ENCODE measurements around the gene BBS1.

Gene BBS1

DNA sequence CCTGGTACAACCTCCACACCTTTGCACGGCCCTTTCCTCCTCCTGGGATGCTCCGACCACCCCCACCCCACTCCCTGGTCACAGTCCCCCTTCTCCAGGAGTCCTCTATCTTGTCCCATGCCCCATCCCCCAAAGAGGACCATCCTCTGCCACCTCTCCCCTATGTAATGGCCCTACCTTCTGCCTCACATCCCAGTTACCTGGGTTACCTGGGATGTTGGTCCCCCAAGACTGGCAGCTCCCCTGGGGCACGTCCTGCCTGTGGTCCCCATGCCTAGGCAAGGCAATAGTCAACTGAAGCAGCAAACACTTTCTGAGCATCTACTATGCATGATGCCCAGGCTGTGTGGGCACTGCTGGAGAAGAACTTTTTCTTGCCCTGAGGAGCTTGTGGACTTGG, 45.0 kb downstream of the BBS1 start:
- DNase-seq = no peak

DNA sequence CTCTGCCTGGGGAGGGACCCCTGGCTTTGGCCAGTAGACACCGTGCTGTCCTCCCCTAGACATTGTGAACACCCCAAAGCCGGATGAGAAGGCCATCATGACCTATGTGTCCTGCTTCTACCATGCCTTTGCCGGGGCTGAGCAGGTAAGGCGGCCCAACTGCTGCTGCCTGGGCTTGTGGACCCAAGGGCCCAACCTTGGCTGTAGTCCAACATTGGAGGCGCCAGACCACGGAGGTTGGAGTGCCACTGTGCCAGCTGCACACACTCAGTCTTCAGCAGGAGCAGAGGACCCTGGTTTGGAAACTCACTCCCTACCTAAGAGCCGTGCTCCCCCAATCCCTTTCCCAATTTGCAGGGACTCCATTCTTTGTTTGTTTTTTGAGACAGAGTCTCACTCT, 45.7 kb downstream of the BBS1 start:
- DNase-seq = no peak

DNA sequence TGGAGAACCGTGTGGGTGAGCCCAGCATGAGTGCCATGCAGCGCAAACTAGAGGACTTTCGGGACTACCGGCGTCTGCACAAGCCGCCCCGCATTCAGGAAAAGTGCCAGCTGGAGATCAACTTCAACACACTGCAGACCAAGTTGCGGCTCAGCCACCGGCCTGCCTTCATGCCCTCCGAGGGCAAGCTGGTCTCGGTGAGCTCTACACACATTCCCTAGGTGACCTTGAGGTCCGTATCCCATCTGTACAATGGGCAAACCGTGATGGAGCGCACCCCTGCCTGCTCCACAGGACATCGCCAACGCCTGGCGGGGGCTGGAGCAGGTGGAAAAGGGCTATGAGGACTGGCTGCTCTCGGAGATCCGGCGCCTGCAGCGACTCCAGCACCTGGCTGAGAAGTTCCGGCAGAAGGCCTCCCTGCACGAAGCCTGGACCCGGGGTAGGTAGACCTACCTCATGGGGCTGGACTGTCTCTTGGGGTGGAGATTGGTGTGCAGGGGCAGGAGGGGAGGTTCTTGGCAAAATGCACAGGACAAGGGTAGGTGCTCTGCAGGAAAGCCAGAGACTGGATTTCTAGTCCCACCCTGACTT, 47.4 kb downstream of the BBS1 start:
- no peak for DNase-seq

DNA sequence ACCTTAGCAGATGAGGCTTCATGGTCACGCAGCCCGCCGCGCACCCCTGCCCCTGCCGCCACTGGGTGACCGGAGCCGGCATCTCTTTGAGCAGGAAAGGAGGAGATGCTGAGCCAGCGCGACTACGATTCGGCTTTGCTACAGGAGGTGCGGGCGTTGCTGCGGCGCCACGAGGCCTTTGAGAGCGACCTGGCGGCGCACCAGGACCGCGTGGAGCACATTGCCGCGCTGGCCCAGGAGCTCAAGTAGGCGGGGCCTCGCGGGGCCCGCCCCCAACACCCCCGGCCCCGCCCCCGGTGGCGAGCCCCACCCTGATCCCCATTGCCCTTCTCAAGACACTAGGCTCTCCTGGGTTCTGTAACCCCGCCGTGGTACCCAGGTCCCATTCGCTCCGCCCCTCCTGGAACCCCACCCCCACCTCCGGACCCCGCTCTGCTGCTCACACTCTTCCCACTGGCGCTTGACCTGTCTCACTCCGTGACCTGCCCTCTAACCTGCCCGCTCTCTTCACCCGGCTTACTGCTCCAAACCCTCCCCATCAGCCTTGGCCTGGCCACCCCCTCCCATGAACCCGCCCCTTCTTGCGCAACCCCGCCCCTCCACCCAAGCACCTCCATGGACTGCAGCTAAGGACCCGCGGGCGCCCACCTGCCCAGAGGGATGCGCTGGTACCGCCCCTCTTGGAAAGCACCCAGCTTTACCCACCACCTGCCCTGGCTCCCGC, 48.9 kb downstream of the BBS1 start:
- no peak for DNase-seq

DNA sequence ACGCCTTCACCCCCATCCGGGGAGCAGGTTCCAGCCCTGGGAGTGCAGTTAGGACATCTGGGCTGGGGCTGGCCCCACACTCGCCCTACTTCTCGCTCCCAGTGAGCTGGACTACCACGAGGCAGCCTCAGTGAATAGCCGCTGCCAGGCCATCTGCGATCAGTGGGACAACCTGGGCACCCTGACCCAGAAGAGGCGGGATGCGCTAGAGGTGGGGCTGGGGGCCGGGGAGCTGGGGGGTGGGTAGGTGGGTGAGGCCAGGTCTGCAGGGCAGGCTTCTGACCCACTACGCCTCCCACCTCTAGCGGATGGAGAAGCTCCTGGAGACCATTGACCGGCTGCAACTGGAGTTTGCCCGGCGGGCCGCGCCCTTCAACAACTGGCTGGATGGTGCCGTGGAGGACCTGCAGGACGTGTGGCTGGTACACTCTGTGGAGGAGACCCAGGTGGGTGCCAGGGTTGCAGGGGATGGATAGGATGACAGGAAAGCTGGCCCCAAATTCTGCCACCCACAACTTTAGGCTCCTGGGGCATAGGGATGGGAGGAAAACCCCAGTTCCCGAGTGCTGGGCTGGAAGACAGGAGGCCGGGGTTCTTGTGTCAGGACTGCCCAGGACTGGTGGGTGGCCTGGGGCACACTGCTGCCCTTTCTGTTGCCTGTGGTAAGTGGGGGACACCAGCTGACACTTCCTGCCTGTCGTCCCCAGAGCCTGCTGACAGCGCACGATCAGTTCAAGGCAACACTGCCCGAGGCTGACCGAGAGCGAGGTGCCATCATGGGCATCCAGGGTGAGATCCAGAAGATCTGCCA, 49.6 kb downstream of the BBS1 start:
- DNase-seq = no peak

DNA sequence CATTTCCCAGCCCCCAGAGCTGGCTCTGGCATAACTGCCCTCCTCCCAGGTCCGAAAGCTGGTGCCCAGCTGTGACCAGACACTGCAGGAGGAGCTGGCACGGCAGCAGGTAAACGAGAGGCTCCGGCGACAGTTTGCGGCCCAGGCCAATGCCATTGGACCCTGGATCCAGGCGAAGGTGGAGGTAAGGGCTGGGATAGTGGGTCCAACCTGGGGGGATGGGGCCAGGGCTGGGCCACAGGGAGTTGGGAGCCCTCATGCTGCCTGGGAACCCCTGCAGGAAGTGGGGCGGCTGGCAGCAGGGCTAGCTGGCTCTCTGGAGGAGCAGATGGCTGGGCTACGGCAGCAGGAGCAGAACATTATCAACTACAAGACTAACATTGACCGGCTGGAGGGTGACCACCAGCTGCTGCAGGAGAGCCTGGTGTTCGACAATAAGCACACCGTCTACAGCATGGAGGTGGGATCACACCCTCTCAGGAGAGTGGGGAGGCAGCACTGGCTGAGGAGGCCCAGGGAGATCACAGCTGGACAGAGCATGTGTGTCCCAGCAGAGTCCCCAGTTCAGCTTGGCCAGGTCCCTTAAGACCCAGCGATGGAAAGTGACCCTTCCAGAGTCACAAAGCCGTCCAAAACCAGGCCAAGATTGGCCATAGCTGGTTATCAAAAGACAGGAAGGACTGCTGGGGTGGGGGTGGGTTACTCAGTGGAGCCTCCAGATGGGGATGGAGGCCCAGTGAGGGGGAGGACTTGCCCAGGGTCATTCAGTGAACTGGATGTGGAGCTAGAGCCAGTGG, 50.9 kb downstream of the BBS1 start:
- no peak for DNase-seq

DNA sequence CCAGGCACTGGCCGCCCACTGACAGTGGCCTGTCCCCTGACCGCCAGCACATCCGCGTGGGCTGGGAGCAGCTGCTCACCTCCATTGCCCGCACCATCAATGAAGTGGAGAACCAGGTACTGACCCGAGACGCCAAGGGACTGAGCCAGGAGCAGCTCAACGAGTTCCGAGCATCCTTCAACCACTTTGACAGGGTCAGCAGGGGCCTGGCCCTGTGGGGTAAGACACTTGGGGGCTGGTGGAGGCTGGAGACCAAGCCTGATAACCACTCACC, 51.5 kb downstream of the BBS1 start:
- DNase-seq = no peak

DNA sequence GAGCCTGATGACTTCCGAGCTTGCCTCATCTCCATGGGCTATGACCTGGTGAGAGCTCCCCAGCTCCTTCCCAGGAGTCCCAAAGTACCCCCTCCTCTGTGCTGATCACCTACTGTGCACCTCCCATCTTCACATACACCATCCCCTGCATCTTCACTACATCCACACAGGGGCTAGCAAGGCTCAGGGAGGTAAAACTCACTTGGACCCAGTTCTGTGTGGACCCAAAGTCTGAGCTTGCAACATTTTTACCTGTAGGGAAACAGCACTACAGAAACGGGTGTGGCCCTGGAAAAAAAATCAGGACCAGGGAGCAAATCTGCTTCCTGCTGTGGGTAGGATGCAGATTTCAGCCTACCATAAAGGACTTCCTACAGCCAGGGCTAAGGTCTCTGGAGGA, 51.8 kb downstream of the BBS1 start:
- DNase-seq = no peak

DNA sequence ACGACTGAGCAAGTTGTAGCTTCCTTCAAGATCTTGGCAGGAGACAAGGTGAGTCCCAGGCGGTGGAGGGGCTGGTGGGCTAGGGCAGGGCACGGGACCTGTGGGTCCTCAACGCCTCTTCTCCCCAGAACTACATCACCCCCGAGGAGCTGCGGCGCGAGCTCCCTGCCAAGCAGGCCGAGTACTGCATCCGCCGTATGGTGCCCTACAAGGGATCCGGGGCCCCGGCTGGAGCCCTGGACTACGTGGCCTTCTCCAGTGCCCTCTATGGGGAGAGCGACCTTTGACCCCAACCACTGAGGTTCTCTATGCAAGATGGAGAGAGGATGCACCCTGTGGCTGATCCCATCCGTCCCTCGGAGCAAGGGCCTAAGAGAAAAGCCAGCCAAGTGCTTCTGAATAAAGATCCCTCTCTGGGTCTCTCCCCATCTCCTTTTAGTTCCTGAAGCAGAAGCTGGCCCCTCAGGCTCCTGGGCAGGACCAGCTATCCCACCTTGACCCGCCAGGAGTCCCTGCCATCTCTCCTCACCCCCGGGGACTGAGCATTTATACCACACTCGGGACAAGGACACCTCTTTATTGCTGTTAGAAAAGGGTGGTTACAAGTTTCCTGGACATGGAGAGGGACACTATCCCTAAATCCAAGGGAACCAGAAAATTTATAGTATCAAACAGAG, 52.6 kb downstream of the BBS1 start:
- DNase-seq = no peak

DNA sequence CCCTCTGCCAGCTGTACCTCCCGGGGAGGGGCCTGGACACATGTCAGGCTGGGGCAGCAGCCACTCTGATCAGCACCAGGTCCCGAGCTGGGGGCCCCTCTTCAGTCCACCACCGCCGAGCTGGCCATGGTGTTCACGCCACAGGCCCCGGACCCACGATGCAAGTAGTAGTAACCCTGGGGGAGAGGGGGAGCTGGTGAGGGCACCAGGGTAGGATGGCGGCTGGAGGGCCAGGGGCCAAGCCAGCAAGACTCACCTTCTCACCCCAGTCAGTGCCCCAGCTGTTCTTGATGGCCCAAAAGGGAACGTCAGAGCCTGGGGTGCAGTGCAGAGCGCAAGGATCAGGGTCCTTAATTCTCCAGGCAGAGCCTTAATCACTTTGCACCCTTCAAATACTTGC, 53.4 kb downstream of the BBS1 start:
- DNase-seq = no peak

DNA sequence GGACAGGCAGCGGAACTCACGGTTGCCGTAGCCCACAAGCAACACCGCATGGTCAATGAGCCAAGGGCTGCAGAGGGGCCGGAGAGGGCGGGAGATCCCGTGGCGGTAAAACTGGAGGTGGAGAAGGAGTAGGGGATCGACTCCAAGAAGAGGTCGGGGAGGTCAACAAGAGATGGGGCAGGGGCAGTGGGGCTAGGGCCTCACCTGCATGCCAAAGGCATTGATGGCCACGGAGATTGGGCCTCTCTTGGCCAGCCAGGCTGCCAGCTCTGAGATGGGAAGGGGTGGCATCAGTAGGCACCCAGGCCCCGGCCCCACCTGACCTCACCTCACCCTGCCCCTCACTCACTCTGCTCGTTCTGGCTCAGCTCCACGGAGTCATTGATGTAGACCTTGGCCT, 54.1 kb downstream of the BBS1 start:
- no peak for DNase-seq

DNA sequence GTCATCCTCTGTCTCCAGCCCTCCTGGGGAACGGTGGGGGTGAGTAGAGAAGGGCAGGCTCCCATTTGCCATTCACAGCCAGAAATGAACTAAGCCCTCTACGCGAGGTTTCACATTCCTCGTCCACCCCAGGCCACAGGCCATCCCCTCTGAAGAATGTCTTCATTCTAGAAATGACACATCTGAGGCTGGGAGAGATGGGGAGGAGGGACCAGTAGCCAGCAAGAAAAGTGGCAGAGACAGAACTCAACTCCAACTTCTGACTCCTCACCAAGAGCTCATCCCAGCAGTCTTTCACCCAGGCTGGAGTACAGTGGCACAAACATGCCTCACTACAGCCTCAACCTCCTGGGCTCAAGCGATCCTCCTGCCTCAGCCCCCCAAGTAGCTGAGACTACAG, 54.5 kb downstream of the BBS1 start:
- DNase-seq = no peak

DNA sequence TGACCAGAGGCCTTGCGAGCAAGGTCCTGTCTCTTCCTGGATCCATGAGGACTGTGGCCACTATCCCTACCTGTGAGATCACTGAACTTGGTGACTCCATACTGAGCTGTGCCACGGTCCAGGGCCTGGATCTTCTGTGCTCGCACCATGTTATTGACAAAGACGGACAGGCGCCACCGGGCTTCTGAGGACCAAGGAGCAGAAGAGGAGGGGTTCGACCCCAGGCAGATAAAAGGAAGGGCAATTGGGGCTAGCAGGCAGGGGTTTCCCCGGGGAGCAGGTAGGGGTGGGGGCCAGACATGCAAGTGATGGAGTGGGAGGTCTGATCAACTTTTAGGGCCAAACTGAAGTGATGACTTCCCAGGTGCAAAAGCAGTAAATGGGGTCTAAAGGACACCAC, 55.8 kb downstream of the BBS1 start:
- no peak for DNase-seq

DNA sequence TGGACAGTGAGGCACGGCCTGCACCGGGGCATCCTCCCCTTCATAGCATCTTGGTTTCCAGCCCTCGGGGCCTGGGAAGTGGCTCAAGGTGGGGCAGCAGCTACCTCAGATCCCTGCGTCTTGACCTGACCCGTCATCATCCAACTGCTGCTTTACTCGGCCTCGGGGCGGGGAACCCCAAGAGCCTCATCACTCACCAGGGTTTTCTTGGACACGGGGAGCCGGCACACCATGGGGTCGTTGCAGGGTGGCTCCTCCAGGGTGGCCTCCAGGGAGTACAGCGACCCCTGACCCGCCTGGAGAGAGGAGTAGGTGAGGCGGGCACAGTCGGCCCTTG, 57.3 kb downstream of the BBS1 start:
- no peak for DNase-seq

DNA sequence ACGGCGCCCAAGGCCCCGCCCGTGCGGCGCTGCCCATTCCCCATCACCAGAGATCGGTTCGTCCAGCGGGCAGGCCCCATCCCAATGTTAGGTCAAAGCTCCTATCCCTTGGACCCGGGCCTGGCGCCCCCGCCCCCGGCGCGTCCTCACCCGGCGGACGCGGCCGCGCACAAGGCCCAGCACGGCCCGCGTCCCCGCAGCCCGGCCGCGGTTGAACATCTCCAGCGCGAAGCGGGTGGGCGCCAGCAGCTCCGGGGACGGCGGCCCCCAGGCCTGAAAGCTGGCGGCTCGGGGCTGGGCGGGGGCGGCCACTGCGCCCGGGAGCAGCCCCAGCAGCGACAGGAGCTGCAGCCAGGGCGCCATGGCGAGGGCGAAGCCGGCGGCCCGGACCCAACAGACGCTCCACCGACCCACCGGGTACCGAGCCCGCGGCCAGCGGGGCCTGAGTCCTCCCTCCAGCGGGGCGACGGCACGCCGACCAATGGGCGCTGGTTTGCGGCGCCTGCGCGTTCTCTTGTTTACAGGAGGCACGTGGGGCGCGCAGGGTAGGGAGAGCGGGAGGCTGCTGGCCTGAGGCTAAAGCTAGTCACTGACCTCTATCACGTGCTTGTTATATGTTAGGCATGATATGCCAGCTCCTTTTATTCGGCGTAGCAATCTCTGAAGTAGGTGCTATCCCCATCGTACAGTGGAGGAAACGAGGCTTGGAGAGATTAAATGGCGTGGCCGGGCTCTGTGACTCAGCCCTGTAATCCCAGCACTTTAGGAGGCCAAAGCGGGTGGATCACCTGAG, 57.9 kb downstream of the BBS1 start, which contains the start of gene CTSF:
Gene CTSF, minus strand, starts transcription at position 483 of the 793 bp plus-strand sequence. Its CDS starts 120 bp downstream, at position 363.
- DNase-seq = peak; percentile 48

DNA sequence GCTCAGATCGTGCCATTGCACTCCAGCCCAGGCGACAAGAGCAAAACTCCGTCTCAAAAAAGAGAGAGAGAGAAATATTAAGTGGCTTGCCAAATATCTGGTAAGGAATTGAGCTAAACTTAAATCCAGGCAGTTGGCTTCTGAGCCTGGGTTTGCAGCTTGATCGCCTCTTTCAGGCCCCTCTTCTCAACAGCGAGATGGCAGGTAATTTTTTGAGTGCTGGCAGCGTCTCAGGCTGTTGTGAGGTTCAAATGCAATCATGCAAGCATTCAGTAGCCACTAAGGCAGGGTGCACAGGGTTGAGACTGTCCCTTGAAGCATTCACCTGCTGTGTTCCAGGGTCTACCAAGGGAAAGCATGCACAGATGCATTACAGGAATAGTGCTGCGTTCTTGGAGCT, 58.6 kb downstream of the BBS1 start:
- DNase-seq = no peak

DNA sequence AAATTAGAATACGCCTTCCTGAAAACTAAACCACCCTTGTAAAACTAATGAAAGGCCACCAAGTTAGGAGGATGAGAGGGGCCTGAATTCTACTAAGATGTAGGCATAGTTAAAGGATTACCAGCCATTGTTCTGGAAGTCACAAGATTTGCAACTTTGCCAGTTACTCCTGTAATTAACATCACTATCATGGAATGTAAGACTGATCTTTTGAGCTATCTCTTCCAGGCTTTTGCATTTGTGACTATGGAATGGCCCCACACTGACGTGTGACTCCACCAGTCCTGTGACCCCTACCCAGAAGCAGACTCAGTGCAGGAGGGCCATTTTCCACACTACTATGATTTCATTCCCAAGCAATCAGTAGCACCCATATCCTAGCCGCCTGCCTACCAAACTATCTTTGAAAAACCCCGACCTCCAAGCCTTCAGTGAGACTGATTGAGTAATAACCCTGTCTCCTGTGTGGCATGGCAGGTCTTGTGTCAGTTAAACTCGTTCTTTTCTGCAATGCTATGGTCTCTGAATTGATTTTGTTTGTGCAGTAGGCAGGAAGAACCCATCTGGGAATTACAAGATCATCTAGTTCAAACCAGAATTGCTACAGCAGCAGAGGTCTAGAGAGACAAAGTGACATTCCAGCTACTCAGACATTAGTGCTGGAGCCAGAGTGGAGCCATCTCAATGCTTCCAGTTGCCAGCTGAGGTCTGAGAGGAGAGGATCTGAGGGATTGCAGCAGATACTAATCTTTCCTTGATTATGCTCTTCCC, 59.8 kb downstream of the BBS1 start:
- no peak for DNase-seq

DNA sequence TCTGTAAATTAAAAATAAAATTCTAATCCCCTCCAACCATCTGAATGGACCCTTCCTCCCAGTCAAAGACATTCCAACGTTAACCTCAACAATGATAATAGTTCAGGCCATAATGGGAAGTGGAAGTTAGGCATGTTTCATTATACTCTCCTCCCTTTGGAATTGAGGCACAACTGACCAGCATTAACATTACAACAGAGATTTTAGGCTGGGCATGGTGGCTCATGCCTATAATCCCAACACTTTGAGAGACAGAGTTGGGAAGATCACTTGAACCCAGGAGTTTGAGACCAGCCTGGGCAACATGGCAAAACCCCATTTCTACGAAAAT, 60.4 kb downstream of the BBS1 start:
- DNase-seq = no peak

DNA sequence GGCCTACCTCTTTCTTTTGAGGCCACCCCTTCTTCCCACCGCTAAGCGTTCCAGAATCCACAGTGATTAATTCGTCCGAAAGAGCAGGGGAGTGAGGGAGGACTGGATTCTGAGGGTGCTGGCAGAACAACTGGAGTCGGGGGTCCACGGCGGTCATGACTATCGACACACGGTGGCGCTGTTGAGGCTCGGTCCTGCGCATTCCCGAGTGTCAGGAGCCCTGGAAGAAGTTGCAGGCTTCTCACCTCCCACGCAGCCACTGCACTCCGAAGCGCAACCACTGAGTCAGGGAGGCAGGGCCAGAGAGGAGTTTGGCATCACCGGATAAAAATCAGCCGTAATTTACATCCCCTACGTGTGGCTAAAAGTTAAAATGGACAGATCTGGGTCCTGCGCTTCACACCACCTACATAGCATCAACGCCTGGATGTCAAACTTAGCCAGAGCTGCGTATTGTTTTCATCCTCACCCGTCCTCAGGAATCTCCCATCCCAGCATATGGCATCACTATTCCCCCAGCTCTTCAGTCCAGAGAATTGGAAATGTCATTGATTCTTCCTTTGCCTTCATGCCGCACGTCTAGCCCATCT, 68.7 kb downstream of the BBS1 start:
- DNase-seq = peak; percentile 48

DNA sequence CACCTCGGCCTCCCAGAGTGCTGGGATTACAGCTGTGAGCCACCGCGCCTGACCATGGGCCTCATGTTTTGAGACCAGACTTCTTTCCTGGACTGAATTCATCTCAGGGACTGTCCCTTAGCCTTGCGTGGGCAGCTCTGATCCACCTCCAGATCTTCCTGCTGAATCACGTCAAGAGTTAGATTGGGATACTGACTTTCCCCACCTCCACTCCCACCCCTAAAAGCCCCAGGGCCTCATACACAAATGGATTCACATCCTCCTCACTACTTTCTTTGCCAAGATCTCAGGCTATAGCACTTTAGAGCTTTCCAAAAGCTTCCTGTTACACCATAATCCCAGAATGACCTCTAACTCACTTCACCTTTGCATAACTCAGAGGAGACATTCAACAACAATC, 70.4 kb downstream of the BBS1 start:
- no peak for DNase-seq

DNA sequence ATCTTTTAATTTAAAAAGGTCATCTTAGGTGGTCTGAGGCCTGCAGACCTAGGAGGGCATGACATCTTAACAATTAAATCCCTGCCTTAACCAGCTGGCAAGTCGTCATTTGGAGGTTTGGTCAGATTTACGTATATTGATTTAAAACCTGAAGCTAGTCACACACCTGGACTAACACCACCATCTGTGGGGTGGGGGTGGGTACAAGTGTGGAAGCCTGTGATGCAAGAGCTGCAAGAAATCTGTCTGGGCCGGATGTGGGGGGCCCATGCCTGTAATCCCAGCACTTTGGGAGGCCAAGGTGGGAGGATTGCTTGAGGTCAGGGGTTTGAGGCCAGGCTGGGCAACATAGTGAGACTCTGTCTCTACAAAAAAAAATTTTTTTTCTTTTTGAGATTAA, 70.8 kb downstream of the BBS1 start:
- DNase-seq = no peak

Measured in HCEC 1CT (cell line).